GM18867 (cell line): ENCODE measurements around the gene PTN.
A peak's percentile ranks its signal among the peaks of the same experiment; 100 is the strongest.

ENCODE experiments used
- ATAC-seq: cut with Tn5 transposase; IDR thresholded peaks from one replicate; pipeline ENCODE4 v1.9.1; 2021; ENCODE audit warnings: mild to moderate bottlenecking, moderate library complexity; ENCODE audit not compliant: unreplicated experiment

Gene PTN

GRCh38 chr7:137324796-137325696 lies 18.5 kb downstream of the PTN start:
- ATAC-seq: no peak

- no peak for ATAC-seq
Measured at GRCh38 chr7:137316648-137317353, 26.7 kb downstream of the PTN start.

GRCh38 chr7:137313201-137313600 lies 30.3 kb downstream of the PTN start:
- ATAC-seq: no peak

- ATAC-seq: no peak
Measured at GRCh38 chr7:137306748-137307147, 36.8 kb downstream of the PTN start.

- ATAC-seq: no peak
Measured at GRCh38 chr7:137305901-137306621, 37.5 kb downstream of the PTN start.

- ATAC-seq: no peak
Measured at GRCh38 chr7:137304624-137305235, 38.8 kb downstream of the PTN start.

GRCh38 chr7:137304165-137304564 lies 39.4 kb downstream of the PTN start:
- ATAC-seq: no peak

- no peak for ATAC-seq
Measured at GRCh38 chr7:137302081-137302480, 41.5 kb downstream of the PTN start.

GRCh38 chr7:137298464-137298794 lies 45.1 kb downstream of the PTN start:
- ATAC-seq: no peak

GRCh38 chr7:137297551-137298463 lies 45.7 kb downstream of the PTN start:
- no peak for ATAC-seq

- ATAC-seq: no peak
Measured at GRCh38 chr7:137296576-137296975, 47.0 kb downstream of the PTN start.

GRCh38 chr7:137295739-137296324 lies 47.7 kb downstream of the PTN start:
- no peak for ATAC-seq

- no peak for ATAC-seq
Measured at GRCh38 chr7:137289101-137289500, 54.4 kb downstream of the PTN start.

GRCh38 chr7:137287651-137288258 lies 55.8 kb downstream of the PTN start:
- ATAC-seq: no peak

- no peak for ATAC-seq
Measured at GRCh38 chr7:137283153-137283552, 60.4 kb downstream of the PTN start.

- no peak for ATAC-seq
Measured at GRCh38 chr7:137282043-137282442, 61.5 kb downstream of the PTN start.

GRCh38 chr7:137276189-137276588 lies 67.3 kb downstream of the PTN start:
- ATAC-seq: no peak

GRCh38 chr7:137272249-137272648 lies 71.3 kb downstream of the PTN start:
- no peak for ATAC-seq

GRCh38 chr7:137269240-137269639 lies 74.3 kb downstream of the PTN start:
- peak; percentile 82 for ATAC-seq
